OCI-LY7 (cell line): Measurements from ENCODE around the gene RPRD1A.

ENCODE experiments used
- EZH2phosphoT487 ChIP-seq: fragments of 200-600 bp; sonication (generic); IDR thresholded peaks from 2 replicates; pipeline ENCODE4 v1.6.1; 2018; ENCODE audit warnings: low read depth, borderline replicate concordance, mild to moderate bottlenecking, mixed run types, antibody characterized with exemption, low read length, moderate library complexity, mixed read lengths
- TF ChIP-seq, protein P1 (sequence below): fragments of 200-600 bp; sonication (generic); conservative IDR thresholded peaks from 2 replicates; pipeline ENCODE4 v1.5.1; 2014; ENCODE audit warnings: mild to moderate bottlenecking, antibody characterized with exemption, low read length, moderate library complexity, mixed read lengths

GRCh38 chr18:36038102-36038663 is 29.2 kb downstream of the RPRD1A start:
- TF ChIP-seq, protein P1, sequence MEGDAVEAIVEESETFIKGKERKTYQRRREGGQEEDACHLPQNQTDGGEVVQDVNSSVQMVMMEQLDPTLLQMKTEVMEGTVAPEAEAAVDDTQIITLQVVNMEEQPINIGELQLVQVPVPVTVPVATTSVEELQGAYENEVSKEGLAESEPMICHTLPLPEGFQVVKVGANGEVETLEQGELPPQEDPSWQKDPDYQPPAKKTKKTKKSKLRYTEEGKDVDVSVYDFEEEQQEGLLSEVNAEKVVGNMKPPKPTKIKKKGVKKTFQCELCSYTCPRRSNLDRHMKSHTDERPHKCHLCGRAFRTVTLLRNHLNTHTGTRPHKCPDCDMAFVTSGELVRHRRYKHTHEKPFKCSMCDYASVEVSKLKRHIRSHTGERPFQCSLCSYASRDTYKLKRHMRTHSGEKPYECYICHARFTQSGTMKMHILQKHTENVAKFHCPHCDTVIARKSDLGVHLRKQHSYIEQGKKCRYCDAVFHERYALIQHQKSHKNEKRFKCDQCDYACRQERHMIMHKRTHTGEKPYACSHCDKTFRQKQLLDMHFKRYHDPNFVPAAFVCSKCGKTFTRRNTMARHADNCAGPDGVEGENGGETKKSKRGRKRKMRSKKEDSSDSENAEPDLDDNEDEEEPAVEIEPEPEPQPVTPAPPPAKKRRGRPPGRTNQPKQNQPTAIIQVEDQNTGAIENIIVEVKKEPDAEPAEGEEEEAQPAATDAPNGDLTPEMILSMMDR: no peak
- TF ChIP-seq EZH2phosphoT487: no peak
